Coronary artery (tissue), 2 donors: Measurements from ENCODE around the gene DOCK3.

Source experiments
- DNase-seq: peaks from one replicate; pipeline ENCODE4 v3.0.0-alpha.2; 2017; ENCODE audit warnings: low spot score
- H3K27ac ChIP-seq, 2 donors: fragments of 200-600 bp; sonication (generic); one replicate each; pipeline ENCODE4 v1.5.1; 2016 to 2019
- H3K4me3 ChIP-seq: fragments of 200-600 bp; sonication (generic); 2 replicates; pipeline ENCODE4 v1.5.1; 2016; ENCODE audit warnings: mild to moderate bottlenecking, moderate library complexity
- TF ChIP-seq, protein P1 (sequence below): fragments of 200-600 bp; sonication (generic); IDR thresholded peaks from one replicate; pipeline ENCODE4 v1.5.1; 2019; ENCODE audit warnings: antibody characterized with exemption

The DOCK3 gene

DNA sequence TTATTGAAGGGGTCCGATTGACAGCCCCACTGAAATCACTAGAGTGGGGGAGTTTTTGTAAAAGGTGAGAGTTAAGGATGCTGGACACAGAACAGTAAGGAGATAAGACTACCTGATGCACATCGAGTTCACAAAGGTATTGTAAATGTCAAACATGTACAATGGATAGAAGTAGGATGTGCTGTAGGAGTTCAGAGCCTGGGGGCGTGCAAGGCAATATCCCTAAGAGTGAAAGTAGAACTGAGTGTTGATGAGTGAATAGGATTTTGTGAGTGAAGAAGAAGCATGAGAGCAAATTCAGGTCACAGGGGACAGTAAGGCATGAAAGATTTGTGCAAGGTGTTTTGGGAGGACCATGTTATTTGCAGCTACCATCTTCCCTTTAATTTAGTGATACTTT is 21.5 kb downstream of the DOCK3 start:
- H3K4me3 ChIP-seq = no peak overlapping the region
- DNase-seq = no peak
- TF ChIP-seq, protein P1, sequence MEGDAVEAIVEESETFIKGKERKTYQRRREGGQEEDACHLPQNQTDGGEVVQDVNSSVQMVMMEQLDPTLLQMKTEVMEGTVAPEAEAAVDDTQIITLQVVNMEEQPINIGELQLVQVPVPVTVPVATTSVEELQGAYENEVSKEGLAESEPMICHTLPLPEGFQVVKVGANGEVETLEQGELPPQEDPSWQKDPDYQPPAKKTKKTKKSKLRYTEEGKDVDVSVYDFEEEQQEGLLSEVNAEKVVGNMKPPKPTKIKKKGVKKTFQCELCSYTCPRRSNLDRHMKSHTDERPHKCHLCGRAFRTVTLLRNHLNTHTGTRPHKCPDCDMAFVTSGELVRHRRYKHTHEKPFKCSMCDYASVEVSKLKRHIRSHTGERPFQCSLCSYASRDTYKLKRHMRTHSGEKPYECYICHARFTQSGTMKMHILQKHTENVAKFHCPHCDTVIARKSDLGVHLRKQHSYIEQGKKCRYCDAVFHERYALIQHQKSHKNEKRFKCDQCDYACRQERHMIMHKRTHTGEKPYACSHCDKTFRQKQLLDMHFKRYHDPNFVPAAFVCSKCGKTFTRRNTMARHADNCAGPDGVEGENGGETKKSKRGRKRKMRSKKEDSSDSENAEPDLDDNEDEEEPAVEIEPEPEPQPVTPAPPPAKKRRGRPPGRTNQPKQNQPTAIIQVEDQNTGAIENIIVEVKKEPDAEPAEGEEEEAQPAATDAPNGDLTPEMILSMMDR = no peak
- H3K27ac ChIP-seq = no peak overlapping the region

DNA sequence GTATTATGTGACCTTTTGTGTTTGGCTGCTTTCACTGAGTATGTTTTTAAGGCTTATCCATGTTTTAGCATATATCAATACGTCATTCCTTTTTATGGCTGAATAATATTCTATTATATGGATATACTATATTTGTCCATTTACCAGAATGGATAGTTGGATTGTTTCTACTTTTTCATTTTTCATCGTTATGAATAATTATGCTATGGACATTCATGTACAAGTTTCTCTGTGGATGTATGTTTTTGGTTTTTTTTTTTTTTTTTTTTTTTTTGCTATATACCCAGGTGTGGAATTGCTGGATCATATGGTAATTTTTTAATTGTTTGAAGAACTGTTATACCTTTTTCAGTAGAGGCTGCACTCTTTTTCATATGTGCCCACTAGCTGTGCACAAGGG is 23.5 kb downstream of the DOCK3 start:
- Histone ChIP-seq H3K27ac (no peak overlapping the region), H3K4me3 (no peak overlapping the region)
- DNase-seq = no peak
- TF ChIP-seq, protein P1 = no peak

DNA sequence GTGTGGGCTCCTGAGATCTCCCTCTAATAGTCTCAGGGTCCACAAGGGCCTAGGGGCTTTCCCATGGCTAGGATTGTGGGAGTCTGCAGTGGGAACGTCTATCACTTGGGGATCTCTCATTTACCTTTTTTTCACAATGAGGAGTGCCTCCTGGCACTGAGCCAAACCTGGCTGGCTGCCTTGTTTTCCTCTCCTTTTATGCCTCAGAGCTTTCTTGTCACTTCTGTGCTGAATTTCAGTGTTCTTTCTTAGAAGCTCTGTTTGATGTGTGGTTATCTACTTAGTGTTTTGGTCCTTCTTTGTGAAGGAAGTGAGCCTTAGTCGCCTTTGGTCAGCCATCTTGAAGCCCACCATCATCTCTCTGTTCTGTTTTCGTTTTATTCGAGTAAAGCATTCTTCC is 33.9 kb downstream of the DOCK3 start:
- no peak for DNase-seq
- Histone ChIP-seq H3K27ac (no peak overlapping the region), H3K4me3 (no peak overlapping the region)
- TF ChIP-seq, protein P1 = no peak

DNA sequence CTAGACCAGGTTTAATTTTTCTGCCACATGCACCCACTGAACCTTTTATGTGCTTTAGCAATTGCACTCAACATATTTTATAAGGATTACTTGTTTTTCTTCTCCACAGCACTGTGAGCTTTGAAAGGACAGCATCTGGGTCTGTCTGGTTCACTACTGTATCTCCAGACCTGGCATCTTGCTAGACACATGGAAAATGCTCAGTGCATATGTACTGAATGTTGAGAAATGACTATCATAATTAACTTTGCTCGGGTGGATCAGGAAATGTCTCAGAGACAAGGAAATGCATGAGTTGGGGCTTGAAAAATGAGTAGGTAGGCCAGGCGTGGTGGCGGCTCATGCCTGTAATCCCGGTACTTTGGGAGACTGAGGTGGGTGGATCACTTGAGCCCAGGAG is 40.2 kb downstream of the DOCK3 start:
- DNase-seq = no peak
- Histone ChIP-seq H3K27ac (no peak overlapping the region), H3K4me3 (no peak overlapping the region)
- TF ChIP-seq, protein P1 = no peak

DNA sequence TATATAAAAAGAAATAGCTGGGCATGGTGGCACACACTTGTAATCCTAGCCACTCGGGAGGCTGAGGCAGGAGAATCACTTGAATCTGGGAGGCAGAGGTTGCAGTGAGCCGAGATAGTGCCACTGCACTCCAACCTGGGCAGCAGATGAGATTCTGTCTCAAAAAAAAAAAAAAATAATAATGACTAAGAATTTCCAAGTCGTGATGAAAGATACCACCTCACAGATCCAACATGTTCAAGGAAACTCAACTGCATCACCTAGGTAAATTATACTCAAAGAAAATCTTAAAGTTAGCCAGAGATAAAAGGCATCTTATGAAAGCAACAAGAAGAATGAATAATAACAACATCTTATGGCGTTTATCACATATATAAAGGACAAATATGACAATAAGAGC is 50.1 kb downstream of the DOCK3 start:
- H3K27ac ChIP-seq = no peak overlapping the region
- no peak for DNase-seq
- H3K4me3 ChIP-seq = no peak overlapping the region
- TF ChIP-seq, protein P1 = no peak

DNA sequence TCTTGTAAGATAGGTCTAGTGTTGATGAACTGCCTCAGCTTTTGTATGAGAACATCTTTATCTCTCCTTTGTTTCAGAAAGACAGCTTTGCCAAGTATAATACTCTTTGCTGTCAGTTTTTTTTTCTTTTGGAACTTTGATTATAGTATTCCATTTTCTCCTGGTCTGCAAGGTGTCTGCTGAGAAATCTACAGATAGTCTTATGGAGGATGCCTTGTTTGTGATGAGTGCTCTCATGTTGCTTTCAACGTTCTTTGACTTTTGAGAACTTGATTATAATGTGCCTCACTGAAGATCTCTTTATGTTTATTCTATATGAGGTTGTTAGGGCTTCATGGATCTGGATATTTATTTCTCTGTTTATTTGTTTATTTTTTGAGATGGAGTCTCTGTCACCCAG is 60.3 kb downstream of the DOCK3 start:
- TF ChIP-seq, protein P1 = no peak
- Histone ChIP-seq H3K4me3 (no peak overlapping the region), H3K27ac (no peak overlapping the region)
- DNase-seq = no peak

DNA sequence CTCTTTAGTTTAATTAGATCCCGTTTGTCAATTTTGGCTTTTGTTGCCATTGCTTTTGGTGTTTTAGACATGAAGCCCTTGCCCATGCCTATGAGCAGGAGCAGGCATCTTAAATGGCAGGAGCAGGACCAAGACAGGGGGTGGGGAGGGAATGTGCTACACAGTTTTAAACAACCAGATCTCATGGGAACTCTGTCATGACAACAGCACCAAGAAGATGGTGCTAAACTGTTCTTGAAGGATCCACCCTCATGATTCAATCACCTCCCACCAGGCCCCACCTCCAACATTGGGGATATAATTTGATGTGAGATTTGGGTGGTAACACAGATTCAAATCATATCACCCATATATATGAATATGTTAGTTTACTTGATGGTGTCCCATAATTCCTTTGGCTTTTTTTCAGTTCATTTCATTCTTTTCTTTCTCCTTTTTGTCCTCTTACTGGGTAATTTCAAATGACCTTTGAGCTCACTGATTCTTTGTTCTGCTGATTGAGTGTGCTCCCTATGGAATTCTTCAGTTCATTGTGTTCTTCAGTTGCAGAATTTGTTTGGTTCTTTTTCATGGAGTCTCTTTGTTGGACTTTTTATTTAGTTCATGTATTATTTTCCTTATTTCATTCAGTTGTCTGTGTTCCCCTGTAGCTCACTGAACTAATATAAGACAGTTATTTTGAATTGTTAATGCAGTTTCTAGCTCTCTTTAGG is 62.6 kb downstream of the DOCK3 start:
- DNase-seq = no peak
- TF ChIP-seq, protein P1 = no peak
- Histone ChIP-seq H3K4me3 (no peak overlapping the region), H3K27ac (no peak overlapping the region)
